ENCODE measurements around the gene CDH13.

The CDH13 gene

DNA sequence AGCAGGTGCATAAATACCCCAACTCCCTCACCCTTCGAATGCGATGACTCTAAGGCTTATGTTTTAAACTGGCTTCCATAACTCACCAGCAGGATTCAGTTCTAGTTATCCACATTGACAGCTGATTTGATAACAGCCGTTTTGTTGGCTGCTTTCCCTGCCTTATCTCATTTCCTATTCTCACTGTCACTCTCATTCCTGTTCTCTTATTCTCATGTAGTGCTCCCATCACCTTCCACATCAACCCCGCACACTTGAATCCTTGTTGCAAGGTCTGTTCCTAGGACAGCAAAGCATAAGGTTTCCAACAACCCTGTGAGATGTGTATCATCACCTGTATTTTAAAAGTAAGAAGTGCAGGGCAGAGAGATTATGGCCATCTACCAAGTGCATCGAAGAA lies 344.4 kb downstream of the CDH13 start:
- CTCF ChIA-PET: no interaction called here
- POLR2A ChIA-PET: no interaction called here

DNA sequence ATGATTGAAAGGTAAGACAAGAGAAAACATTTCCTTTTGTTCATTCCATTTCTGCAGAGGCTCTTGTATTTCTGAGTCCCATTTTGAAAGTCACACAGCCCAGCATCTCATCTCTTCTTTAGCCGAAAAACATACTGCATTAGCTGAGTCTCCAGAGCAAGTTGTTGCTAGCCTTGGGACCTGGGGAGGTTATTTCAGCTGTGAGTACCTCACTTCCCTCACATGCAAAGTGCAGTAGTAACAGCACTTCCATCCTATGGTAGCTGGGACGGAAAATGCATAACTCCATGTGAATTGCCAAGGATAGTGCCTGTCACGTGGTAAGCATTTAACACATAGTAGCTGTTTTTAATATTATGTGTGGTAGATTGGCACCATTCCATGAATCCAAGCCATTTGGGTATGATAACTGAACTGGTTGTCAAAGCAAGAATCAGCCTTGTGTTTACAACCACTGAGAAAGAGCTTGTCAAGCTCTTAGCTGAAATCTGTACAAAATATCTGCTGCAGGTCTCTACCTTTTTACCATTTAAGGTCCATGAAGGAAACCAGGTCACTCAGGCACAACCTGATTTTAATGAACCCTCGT lies 345.7 kb downstream of the CDH13 start:
- Histone ChIP-seq H3K36me3 (ENCODE audit: control insufficient read depth in 2 of 2, insufficient read depth in 1 of 2, low read length in 2 of 2) (no peaks in the 10 kb centered on the region), H3K9me3 (ENCODE audit: control insufficient read depth, insufficient read depth, low read depth, low read length) (no peaks in the 10 kb centered on the region), H3K27ac (ENCODE audit: extremely low read depth, low read depth, low read length) (no peak overlapping the region), H3K4me1 (ENCODE audit: control insufficient read depth, insufficient read depth, low read length) (no peaks in the 10 kb centered on the region), H3K4me3 (ENCODE audit: low read depth, low read length) (no peak overlapping the region)
- CTCF ChIA-PET: no interaction called here
- POLR2A ChIA-PET: no interaction called here
- TF ChIP-seq ZNF248 (tag by site-specific recombination; IDR thresholded peaks at IDR 0.05) (no peak), SP3 (tag by site-specific recombination; IDR thresholded peaks at IDR 0.05) (no peak), KLF9 (tag by site-specific recombination; IDR thresholded peaks at IDR 0.05; ENCODE audit: low read depth) (no peak), ZNF76 (tag by site-specific recombination; IDR thresholded peaks at IDR 0.05; ENCODE audit: borderline replicate concordance, low read depth) (no peak), ZNF658 (tag by site-specific recombination; IDR thresholded peaks at IDR 0.05) (no peak), ZNF747 (tag by site-specific recombination; IDR thresholded peaks at IDR 0.05) (no peak), TRIM28 (IDR thresholded peaks at IDR 0.05; ENCODE audit: borderline replicate concordance, low read length) (no peak), ZNF776 (tag by site-specific recombination; IDR thresholded peaks at IDR 0.05; ENCODE audit: borderline replicate concordance) (no peak), ZXDB (tag by site-specific recombination; IDR thresholded peaks at IDR 0.05) (no peak), GLIS2 (tag by site-specific recombination; IDR thresholded peaks at IDR 0.05) (no peak), ZBTB21 (tag by site-specific recombination; IDR thresholded peaks at IDR 0.05) (no peak)
- TF ChIP-seq, protein P1, sequence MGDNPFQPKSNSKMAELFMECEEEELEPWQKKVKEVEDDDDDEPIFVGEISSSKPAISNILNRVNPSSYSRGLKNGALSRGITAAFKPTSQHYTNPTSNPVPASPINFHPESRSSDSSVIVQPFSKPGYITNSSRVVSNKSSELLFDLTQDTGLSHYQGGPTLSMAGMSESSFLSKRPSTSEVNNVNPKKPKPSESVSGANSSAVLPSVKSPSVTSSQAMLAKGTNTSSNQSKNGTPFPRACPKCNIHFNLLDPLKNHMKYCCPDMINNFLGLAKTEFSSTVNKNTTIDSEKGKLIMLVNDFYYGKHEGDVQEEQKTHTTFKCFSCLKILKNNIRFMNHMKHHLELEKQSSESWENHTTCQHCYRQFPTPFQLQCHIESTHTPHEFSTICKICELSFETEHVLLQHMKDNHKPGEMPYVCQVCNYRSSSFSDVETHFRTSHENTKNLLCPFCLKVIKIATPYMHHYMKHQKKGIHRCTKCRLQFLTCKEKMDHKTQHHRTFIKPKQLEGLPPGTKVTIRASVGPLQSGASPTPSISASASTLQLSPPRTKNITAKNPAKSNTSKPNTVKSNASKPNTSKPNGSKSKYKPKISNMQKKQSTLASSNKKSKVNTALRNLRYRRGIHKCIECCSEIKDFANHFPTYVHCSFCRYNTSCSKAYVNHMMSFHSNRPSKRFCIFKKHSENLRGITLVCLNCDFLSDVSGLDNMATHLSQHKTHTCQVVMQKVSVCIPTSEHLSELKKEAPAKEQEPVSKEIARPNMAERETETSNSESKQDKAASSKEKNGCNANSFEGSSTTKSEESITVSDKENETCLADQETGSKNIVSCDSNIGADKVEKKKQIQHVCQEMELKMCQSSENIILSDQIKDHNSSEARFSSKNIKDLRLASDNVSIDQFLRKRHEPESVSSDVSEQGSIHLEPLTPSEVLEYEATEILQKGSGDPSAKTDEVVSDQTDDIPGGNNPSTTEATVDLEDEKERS (tag by site-specific recombination; IDR thresholded peaks at IDR 0.05): no peak
- TF ChIP-seq, protein P2, sequence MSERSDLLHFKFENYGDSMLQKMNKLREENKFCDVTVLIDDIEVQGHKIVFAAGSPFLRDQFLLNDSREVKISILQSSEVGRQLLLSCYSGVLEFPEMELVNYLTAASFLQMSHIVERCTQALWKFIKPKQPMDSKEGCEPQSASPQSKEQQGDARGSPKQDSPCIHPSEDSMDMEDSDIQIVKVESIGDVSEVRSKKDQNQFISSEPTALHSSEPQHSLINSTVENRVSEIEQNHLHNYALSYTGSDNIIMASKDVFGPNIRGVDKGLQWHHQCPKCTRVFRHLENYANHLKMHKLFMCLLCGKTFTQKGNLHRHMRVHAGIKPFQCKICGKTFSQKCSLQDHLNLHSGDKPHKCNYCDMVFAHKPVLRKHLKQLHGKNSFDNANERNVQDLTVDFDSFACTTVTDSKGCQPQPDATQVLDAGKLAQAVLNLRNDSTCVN (tag by site-specific recombination; optimal IDR thresholded peaks at IDR 0.05): no peak
- TF ChIP-seq, protein P3, sequence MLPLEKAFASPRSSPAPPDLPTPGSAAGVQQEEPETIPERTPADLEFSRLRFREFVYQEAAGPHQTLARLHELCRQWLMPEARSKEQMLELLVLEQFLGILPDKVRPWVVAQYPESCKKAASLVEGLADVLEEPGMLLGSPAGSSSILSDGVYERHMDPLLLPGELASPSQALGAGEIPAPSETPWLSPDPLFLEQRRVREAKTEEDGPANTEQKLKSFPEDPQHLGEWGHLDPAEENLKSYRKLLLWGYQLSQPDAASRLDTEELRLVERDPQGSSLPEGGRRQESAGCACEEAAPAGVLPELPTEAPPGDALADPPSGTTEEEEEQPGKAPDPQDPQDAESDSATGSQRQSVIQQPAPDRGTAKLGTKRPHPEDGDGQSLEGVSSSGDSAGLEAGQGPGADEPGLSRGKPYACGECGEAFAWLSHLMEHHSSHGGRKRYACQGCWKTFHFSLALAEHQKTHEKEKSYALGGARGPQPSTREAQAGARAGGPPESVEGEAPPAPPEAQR (tag by site-specific recombination; IDR thresholded peaks at IDR 0.05): no peak
- TF ChIP-seq, protein P4, sequence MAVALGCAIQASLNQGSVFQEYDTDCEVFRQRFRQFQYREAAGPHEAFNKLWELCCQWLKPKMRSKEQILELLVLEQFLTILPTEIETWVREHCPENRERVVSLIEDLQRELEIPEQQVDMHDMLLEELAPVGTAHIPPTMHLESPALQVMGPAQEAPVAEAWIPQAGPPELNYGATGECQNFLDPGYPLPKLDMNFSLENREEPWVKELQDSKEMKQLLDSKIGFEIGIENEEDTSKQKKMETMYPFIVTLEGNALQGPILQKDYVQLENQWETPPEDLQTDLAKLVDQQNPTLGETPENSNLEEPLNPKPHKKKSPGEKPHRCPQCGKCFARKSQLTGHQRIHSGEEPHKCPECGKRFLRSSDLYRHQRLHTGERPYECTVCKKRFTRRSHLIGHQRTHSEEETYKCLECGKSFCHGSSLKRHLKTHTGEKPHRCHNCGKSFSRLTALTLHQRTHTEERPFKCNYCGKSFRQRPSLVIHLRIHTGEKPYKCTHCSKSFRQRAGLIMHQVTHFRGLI (tag by site-specific recombination; IDR thresholded peaks at IDR 0.05): no peak
- TF ChIP-seq, protein P5, sequence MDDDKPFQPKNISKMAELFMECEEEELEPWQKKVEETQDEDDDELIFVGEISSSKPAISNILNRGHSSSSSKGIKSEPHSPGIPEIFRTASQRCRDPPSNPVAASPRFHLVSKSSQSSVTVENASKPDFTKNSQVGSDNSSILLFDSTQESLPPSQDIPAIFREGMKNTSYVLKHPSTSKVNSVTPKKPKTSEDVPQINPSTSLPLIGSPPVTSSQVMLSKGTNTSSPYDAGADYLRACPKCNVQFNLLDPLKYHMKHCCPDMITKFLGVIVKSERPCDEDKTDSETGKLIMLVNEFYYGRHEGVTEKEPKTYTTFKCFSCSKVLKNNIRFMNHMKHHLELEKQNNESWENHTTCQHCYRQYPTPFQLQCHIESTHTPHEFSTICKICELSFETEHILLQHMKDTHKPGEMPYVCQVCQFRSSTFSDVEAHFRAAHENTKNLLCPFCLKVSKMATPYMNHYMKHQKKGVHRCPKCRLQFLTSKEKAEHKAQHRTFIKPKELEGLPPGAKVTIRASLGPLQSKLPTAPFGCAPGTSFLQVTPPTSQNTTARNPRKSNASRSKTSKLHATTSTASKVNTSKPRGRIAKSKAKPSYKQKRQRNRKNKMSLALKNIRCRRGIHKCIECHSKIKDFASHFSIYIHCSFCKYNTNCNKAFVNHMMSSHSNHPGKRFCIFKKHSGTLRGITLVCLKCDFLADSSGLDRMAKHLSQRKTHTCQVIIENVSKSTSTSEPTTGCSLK (tag by site-specific recombination; IDR thresholded peaks at IDR 0.05): no peak

More for the DNA sequence above, 344.4 kb downstream of the CDH13 start:
- Histone ChIP-seq H3K9me3 (ENCODE audit: control insufficient read depth, insufficient read depth, low read depth, low read length) (no peaks in the 10 kb centered on the region), H3K4me1 (ENCODE audit: control insufficient read depth, insufficient read depth, low read length) (no peaks in the 10 kb centered on the region), H3K27ac (ENCODE audit: extremely low read depth, low read depth, low read length) (no peak overlapping the region), H3K36me3 (ENCODE audit: control insufficient read depth in 2 of 2, insufficient read depth in 1 of 2, low read length in 2 of 2) (no peaks in the 10 kb centered on the region), H3K4me3 (ENCODE audit: low read depth, low read length) (no peak overlapping the region)
- TF ChIP-seq ZNF37A (tag by site-specific recombination; IDR thresholded peaks at IDR 0.05): 0 out of 2 replicates have a peak, but pooled peaks have one; percentile 40
- TF ChIP-seq ZNF133 (tag by site-specific recombination; IDR thresholded peaks at IDR 0.05): no peak

Measured in HEK293 (cell line).